GM21825 (cell line): ENCODE results near the gene SPRR2F.
"Not testable (repeated sequence)": the region's sequence is repeated elsewhere in the genome, so short reads cannot be mapped to it uniquely, and the experiment has no call there.

Source experiments
- ATAC-seq: cut with Tn5 transposase; IDR thresholded peaks from one replicate; pipeline ENCODE4 v1.9.1; 2021; ENCODE audit warnings: mild to moderate bottlenecking, moderate library complexity; ENCODE audit not compliant: unreplicated experiment

Gene SPRR2F

DNA sequence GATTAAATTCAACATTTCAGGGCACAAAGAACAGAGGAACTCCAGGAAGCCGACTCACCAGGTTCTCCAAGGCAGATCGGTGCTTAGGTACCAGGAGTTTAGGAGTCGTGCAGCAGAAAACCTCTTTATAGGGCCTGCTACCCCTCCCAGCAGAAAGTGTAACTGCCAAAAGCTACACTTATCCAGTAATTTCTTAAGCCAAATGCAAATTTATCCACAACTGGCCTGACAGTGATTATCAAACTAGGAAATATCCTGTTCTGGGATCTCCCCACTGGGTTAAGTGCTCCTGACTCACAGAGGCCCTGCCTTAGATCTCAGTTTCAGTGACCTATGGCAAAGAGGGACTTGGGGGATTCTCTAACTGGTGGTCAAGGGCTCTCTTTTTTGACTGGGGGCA, at the start of gene SPRR2F:
Gene SPRR2F, minus strand, starts transcription at position 101 of the 400 bp plus-strand sequence. CDS start 783 bp downstream, outside the sequence.
- ATAC-seq: no peak

DNA sequence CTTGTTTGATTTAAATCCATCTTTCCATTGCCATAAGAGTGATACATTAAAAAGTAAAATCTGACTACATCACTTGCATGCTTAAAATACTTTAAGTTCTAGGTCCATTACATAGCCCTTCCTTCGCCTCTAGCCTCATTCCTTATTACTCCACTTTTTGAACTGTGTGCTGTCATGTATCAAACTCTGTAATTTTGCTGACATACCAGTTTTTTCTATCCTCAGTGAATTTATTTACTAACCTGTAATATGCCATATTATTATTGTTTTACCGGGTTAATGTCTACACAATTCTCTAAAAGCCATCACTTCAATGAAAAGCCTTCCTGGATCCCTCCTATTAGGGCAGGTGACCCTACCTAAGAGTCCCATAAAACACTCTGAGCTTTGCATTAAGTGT, 42.2 kb upstream of the SPRR2F start:
- ATAC-seq: no peak

- no peak for ATAC-seq
Observed at GRCh38 chr1:153152481-153152880, 39.2 kb upstream of the SPRR2F start.

- ATAC-seq: no peak
Observed at GRCh38 chr1:153150846-153151245, 37.5 kb upstream of the SPRR2F start, which contains the start of gene SPRR2G. TSS of gene SPRR2G (minus strand) at chr1:153150890. CDS start at chr1:153150110, 780 bp downstream.

GRCh38 chr1:153141377-153141776, 28.1 kb upstream of the SPRR2F start:
- no peak for ATAC-seq

DNA sequence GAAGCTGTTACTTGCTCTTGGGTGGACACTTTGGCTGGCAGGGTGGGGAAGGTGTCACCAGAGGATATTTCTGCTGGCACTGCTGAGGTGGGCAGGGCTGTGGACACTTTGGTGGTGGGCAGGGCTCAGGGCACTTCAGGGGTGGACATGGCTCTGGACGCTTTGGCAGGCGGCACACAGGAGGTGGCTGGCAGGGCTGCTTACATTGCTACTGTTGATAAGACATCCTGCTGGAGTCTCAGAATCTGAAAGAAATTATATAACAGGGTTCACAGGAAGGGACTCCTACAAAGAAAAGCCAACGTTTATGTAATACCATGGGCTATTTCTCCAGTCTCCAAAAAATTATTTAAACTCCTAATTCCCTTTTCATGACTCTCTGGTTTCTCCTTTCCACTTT, 27.2 kb upstream of the SPRR2F start:
- ATAC-seq: no peak

DNA sequence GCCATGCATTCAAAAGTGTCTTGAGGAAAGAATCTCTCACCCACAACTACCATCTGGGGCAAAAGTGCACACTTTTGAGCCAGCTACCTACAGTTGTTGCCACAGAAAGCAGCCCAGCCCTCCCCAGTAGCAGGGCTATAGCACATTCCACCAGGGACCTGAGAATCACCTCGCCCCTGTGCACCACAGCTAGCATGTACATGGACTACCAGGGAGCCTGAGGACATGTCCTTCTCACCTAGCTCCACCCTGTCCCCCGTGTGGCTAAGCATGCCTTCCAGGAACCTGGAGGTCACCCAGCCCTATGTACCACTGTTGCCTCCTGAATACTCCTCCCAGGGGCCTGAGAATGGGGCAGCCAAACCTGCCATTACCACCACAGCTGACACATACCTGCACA, 20.4 kb upstream of the SPRR2F start:
- ATAC-seq: no peak

DNA sequence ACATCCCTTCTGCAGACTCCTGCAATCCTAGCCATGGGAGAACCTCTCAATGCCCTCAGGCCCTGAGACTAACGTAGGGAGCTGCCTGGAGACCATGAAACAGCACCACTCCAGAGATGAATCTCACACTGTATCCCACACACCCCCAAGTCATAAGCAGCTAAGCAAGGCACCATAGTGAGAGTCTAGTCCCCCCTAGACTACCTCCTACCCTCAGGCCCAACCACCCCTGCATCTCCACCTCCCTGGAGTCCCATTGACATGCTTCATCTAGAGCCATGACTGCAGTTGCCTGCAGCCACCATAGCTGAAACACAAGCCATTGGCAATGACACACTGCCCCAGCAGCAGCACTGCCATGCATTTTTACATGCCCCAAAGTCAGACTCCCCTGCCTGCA, 20.0 kb upstream of the SPRR2F start:
- no peak for ATAC-seq

GRCh38 chr1:153128688-153129087, 15.4 kb upstream of the SPRR2F start:
- ATAC-seq: not testable (repeated sequence)

DNA sequence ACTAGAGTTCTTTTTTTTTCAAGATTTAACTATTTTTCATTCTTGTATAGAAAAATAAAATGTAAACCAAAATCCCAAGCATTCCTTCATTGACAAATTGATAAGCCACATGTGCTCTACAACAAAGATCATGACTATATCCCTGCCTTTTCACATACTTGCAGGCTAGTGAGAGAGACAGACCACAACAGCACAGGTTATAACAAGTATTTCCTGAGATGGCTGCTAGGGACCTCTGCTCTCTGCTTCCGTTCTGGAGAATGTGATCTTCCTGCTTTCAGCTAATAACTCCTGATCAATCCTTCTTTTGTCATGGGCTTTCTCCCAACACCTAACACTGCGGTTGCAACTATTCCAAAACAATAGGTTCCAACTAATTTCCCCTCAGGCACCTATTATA, 14.0 kb upstream of the SPRR2F start:
- ATAC-seq: no peak

- no peak for ATAC-seq
Observed at GRCh38 chr1:153125536-153125935, 12.2 kb upstream of the SPRR2F start.

- ATAC-seq: not testable (repeated sequence)
Observed at GRCh38 chr1:153123793-153124192, 10.5 kb upstream of the SPRR2F start.

GRCh38 chr1:153122831-153123421, 9.6 kb upstream of the SPRR2F start:
- no peak for ATAC-seq

- no peak for ATAC-seq
Observed at GRCh38 chr1:153120945-153121344, 7.6 kb upstream of the SPRR2F start.

- no peak for ATAC-seq
Observed at GRCh38 chr1:153119491-153119971, 6.2 kb upstream of the SPRR2F start.

DNA sequence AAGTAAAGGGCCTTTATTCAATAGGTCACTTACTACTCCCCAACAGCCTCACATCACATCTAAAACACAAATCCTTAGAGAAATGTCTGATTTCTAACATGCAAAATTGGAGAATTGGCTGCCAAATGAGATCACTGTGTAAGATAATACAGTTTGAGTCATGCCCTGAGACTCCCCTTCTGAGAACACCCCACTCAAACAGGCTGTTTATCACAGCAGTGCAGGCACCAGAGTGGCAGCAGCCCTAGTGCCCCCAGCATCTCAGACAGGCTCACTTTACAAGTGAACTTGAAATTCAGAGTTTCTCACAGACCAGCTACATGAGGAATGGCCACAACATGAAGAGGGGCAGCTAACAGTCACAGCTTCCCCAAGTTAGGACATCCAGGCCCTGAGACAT, 1.9 kb upstream of the SPRR2F start:
- ATAC-seq: not testable (repeated sequence)

- ATAC-seq: not testable (repeated sequence)
Observed at GRCh38 chr1:153112454-153112853, 862 bp downstream of the SPRR2F start.

GRCh38 chr1:153100245-153100644, 13.1 kb downstream of the SPRR2F start:
- ATAC-seq: no peak

- no peak for ATAC-seq
Observed at GRCh38 chr1:153099461-153100045, 13.8 kb downstream of the SPRR2F start.

DNA sequence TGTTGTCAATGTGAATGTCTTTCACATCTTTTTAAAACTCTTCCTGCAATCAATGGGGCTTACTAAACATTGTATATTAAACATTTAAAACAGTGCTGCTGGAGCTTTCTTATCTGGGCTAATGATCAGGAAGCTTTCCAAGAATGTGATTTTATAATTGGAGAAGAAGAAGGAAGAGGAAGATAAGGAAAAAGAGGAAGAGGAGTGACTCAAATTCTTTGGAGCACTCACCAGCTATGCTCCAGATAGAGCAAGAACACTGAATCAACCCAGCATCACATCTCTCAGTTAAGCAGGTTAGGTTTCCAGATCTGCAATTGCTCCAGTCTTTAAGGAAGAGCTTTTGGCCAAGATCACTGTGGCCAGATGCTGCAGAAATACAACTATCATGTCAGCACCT, 17.6 kb downstream of the SPRR2F start:
- no peak for ATAC-seq

DNA sequence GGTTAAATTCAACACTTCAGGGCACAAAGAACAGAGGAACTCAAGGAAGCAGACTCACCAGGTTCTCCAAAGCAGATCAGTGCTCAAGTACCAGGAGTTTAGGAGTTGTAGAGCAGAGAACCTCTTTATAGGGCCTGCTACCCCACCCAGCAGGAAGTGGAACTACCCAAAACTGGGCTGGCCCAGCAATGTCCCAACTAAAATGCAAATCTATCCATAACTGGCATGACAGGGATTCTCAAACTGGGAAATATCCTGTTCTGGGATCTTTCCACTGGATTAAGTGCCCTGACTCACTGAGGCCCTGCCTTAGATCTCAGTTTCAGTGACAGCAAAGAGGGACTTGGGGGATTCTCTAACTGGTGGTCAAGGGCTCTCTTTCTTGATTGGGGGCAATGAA, 18.9 kb downstream of the SPRR2F start, which contains the start of gene SPRR2E:
Gene SPRR2E, minus strand, starts transcription at position 101 of the 400 bp plus-strand sequence. CDS start 775 bp downstream, outside the sequence.
- ATAC-seq: no peak

- ATAC-seq: no peak
Observed at GRCh38 chr1:153087652-153088051, 25.7 kb downstream of the SPRR2F start.
